DMS 273 (cell line): ENCODE results near the gene KCNH8.
"Not testable (repeated sequence)": the region's sequence is repeated elsewhere in the genome, so short reads cannot be mapped to it uniquely, and the experiment has no call there.

Source experiments
- DNase-seq: peaks from one replicate; lab custom pipeline; 2025; ENCODE audit not compliant: unreplicated experiment; lab: John Stamatoyannopoulos, UW

Gene KCNH8

DNA sequence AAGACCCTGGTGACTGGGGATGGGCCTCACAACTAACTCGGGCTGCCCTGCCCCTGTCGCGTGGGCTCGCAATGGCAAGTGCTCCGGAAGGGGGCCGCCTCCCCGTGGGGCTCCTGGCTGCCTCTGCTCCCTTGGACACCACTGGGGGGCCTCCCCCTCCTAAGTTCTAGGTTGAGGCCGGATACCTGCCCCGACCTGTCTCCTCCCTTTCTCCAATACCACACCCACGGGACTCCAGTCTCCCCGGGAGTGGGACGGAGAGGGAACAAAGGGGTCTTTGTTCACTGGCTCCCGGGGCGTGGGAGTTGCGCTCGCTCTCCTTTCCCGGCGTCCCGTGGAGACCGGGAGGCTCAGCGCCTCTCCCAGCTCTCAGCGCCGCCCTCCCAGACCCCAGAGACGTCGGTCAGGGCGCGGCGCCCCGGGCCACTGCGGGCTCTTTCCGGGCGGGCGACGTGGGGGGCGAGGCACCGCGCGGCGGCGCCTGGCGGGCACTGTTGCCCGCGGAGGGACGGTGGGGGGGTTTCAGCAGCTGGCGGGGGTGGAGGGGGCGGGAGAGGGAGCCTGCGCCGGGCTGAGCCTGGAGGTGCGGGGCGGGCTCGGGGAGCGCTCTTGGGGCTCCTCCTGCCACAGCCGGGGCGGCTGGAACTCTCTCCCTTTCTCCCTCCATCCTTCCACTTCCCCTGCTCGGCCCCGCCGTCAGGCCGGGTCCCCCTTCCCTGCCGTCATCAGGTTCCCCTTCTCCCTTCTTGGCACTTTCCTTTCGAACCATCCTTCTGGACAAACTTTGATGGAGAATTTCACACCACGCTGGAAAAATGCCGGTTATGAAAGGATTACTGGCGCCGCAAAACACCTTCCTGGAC, at the start of gene KCNH8:
TSS of gene KCNH8 (plus strand) at position 606 of the 863 bp plus-strand sequence. CDS start at position 816, 210 bp downstream.
- peak; percentile 44 for DNase-seq

- DNase-seq = not testable (repeated sequence)
Measured at GRCh38 chr3:19102654-19103290, 45.5 kb upstream of the KCNH8 start.

DNA sequence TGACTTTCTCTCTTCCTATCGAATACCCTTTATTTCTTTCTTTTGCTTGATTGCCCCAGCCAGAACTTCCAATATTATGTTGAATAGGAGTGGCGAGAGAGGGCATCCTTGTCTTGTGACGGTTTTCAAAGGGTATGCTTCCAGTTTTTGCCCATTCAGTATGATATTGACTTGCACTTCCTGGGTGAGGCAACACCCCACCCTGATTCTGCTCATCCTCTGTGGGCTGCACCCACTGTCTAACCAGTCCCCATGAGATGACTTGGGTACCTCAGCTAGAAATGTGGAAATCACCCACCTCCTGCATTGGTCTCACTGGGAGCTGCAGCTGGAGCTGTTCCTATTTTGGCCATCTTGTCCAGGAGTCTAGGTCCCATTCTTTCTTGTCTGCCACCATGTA, 44.8 kb upstream of the KCNH8 start:
- DNase-seq = no peak

DNA sequence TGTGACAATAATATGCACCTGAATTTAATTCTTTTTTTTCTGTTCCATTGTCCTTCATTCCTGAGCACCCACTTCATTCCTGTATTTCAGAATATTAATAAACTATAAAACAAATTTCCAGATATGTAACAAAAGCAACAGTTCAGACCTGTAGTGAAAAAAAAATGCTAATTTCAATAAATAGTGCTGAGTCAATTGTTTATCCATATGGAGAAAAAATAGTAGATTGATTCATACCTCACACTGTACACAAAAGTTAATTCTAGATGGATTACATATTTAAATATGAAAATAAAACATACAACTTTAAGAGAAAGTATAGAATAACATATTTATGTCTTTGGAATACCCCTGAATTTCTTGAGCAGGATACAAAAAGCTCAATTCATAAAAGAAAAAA, 43.9 kb upstream of the KCNH8 start:
- no peak for DNase-seq

DNA sequence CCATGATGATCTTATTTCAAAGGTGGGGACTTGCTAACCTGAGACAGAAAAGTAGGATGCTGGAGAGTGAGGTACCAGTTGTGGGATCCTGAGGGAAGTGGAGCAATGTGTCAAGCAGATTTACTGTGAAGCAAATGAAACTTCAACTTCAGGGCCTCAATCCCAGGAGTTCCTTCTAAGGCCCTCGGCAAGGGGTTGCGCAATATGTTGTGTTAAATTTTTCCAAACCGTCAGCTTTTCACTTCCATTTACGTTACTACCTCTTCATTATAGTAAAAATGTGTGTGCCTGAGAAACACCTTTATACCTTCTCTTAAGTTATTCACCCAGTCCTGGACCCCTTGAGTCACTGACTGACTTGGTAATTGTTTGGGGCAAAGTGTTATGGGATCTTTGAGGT, 42.5 kb upstream of the KCNH8 start:
- no peak for DNase-seq

DNA sequence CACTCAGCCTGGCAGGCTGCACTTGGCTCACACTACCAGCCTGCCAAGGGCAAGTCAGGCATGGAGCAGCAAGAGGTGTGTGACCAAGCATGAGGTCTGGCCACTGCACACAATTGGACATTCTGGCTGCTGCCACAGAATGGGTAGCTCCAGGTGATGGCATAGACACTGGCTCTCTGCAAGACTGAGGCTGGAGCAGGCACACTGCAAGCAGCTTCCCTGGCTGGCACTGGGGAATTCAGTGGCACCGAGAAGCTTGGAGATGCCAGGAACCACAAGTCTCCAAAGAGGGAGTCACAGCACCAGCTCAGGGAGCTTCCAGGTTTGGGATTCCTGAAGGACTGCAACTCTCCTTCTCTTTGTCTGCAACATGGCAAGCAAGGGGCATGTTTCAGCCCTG, 42.0 kb upstream of the KCNH8 start:
- DNase-seq = no peak

DNA sequence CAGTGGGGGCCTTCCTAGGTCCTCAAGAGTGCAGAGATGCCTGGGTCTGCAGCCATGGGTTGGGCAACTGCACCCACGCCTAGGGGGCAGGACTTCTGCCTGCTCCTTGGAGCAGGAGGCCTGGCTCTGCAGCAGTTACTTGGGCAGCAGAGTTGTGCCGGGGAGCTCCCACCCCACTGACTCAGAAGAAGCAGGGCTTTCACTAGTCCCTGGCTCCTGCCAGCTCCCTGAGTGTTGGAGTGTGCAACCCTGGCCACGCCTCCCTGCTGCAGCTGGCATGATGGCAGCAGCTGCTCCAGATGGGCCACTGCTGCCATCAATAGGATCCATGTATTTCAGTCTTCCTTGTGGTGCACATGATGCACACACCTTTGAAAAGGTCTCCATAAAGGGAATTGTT, 40.6 kb upstream of the KCNH8 start:
- DNase-seq = no peak

GRCh38 chr3:19110335-19110895, 37.9 kb upstream of the KCNH8 start:
- no peak for DNase-seq

GRCh38 chr3:19114461-19114860, 33.8 kb upstream of the KCNH8 start:
- DNase-seq = no peak

DNA sequence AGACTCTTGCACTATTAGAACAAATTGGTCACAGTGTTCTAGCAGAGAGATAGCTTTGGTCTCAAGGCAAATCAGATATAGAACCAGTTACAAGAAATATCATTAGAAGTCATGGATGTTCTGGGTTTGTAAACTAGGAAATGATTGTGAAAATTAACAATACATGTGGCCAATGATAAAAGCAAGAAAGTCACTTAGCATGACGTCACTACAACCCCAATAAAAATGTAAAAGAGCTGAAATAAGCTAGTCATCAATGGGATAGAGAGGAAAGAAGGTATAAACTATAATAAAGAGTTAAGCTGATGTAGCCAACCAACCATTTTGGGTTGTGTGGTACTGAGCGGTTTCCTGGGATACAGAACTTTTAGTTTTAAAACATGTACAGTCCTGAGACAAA, 32.1 kb upstream of the KCNH8 start:
- no peak for DNase-seq

DNA sequence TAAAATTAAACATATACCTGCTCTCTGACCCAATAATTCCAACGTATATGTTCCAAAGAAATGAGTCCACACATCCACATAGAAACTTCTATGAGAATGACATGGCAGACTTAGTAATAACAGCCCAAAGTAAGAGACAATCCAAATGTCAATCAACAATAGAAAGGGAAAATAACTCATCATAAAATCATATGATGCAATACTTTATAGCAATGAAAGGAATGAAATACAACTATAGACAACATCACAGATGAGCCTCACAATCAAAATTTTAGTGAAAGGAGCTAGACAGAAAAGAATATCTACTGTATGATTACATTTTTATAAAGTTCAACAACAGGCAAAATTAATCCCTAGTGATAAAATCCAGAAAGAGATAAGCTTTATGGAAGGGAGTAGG, 23.6 kb upstream of the KCNH8 start:
- no peak for DNase-seq

GRCh38 chr3:19139863-19140262, 8.4 kb upstream of the KCNH8 start:
- DNase-seq = no peak

DNA sequence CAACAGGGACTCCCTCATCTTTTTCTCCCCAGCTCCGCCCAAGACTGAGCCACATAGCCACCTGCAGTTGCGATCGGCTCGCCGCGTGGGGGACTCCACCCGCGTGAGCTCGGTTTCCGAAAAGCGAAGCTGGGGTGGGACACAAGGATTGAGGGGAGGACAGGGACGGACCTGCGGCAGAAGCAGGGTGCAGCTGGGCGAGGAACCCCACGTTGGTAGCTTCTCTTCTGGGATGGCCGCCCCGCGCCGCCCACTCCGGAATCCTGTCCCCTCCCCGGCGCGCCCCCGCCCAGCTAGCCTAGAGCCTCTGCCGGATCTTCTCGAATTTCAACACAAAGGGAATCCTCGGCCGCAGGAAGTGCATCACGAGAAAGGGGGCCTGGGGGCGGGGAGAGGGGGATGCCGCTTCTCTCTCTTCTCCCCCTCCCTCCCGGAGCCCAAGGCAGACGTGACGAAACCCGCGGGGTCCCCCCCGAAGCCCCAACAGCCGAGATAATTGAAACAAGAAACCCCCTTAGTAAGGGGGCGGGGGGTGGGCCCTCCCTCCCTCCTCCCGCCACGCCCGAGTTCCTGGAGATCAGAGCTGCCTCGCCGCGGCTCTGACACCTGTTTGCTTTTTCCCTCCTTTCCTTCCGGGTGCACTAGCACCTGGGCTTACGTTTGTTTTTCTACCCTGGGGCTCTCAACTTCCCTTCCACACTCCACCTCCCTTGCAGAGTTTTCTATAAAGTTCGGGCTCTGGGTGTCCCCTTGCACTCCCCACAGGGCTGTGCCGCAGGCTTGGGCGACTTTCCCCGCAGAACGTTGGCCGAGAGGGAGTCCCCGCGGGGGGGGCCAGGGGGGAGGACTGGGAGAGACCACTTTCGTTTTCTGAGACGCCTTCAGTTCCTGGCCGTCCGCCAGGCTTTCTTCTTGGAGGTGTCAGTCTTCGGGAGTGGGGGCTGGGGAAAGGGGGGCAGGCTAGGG, 1.3 kb upstream of the KCNH8 start:
- DNase-seq = peak; percentile 87

DNA sequence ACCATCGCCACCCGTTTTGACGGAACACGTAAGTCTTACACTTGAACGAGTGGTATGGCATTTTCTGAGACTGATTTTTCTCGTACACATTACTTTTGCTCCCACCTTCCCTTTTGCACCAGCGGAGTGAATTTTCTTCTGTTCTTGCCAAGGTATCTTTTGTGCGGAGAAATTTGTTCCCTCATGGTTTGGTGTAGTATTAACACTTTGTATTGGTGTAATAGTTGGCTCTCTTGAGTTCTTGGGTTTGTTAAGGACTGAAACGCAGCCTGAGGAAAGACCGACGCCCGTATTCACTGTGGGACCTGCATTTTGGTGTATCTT, 420 bp downstream of the KCNH8 start:
- no peak for DNase-seq

DNA sequence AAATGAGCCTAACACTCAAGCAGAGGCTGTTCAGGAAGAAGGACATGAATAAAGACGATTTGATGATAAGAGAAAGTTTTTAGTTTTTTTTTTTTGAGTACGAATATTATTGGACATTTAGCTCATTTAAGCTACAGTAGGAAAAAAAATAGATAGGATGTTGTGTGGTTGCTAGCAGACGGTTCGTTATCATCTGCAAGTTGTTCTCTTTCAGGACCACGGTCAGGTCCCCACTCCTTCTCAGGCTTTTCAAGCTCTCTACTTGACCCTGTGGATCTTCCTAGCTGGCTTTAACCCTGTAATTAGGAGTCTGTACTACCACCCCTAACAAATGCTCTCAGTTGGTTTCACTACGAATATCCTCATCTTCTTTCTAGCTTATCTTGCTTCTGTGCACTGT, 1.1 kb downstream of the KCNH8 start:
- peak; percentile 28 for DNase-seq

DNA sequence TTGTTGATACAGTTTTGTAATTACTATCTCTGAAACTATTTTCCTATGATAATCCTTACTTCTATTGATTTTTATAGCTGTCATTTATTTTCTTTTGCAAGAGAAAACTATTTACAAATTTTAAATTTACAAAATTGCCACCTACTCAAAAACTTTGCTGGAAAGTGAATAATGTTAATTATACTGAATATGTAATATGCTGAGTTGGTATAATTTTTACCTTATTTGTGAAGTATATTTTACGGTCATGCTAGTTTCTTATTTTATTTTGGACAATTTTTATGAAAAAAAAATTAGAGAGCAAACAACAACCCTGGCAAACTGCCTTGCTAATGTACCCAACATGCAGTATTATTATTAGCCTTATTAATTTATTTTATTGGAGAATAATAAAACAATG, 2.9 kb downstream of the KCNH8 start:
- no peak for DNase-seq

DNA sequence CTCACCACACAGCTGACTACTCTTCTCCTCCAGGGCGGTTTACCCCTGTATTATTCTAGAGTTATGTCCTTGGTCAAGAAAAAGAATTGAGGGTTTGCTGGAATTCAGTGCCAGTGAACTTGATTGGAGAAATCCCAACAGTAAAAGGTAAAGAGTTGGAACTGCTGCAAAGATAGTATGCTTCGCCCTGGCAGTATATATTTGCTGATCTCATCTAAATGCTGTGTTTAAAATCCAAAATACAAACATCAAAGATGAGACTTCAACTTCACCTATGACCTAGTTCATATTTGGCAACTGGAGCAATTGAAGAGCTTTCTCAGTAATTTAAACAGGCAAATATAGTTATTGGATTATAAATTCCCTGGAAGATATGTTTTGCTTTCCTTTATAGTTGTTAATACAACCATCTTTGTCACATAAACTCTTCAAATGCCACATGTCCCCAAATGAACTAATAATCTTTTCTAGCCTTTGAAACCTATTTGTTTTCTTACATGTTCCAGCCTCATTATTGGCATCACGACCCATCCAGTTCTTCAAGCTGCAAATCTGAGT, 6.5 kb downstream of the KCNH8 start:
- DNase-seq = no peak

- DNase-seq = no peak
Measured at GRCh38 chr3:19155375-19155774, 7.1 kb downstream of the KCNH8 start.

DNA sequence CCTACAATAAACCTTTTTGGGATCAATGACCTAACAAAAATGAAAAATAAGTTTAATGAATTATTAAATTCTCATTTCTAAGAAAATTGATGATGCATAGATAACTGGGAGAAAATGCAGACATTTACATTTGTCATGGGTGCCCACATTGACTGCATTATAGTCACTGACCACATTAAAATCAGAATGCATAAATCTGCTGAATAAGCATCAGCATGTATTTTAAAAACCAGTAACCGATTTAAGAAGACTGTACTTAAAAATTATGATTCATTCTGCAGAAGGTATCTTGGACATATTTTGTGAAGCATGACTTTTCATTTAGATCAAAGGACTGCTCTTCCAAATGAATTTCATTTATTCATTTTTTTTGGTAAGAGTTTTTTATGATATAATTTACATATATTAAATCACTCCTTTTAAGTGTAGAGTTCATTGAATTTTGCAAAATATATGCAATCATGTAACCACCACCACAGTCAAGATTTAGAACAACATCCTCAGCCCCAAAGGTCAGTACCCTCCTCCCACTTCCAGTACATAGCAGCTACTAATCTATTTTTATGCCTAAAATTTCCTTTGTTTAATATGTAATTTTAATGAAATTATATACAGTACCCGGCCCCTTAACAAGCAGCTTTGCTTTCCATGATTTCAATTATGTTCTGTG, 11.8 kb downstream of the KCNH8 start:
- no peak for DNase-seq

- no peak for DNase-seq
Measured at GRCh38 chr3:19165654-19166053, 17.3 kb downstream of the KCNH8 start.
